ENCODE data around the gene DACH2.

The DACH2 gene

DNA sequence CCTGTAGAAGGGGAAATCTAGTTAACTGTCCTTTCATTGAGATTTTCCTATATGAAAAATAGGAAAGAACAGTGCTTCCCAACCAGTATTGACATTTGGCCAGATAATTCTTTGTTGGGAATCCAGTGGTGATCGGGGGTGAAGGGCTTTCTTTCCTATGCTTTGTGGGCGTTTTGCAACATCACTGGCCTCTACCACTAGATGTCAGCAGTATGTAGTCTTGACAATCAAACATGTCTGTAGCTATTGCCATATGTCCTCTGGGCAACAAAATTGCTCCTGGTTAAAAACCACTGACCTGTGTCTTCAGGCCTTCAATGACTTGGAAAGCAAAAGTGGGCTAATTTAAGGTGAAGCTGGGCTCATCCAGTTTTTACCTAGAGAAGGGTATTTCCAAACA lies 658.5 kb downstream of the DACH2 start:
- DNase-seq (ENCODE audit: low spot score): no peak

- no peak for DNase-seq (ENCODE audit: low spot score)
Observed at GRCh38 chrX:86809651-86810050, 661.4 kb downstream of the DACH2 start.

DNA sequence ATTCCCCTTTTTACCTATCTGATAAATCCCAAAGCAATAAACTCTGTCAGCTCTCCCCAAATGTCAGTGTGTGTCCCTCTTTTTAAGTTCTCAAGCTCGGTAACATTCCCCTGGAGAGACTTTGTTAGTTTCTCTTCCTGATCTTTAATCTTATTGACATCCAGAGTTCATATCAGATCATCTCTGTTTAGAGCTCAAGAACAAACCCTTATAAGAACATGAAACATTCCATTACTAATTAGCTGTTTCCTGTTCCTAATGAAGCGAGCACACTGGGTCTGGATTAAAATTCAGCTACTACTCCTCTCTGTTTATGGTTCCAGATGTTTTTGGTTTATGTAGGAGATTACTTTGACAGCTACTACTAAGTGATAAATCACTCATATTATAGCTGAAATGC lies 681.5 kb downstream of the DACH2 start:
- no peak for DNase-seq (ENCODE audit: low spot score)

DNA sequence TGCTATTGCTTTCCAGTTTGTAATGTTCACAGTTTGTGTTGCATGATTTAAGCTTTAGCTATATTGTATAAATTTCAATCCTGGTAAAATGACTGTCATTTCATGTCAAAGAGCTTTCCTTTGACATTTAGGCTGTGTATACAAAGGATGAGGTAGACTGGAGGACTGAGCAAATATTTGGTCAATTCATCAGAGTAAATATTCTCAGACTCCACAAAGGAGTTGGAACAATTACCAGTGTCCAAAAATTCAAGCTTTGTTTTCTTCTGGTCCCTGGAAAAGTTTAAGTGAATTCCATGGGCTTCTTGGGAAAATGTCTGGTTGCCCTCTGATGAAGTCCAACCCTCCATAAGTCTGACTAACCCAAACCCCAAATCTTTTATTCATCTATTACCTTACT lies 682.4 kb downstream of the DACH2 start:
- DNase-seq (ENCODE audit: low spot score): no peak

GRCh38 chrX:86845101-86845500 lies 696.9 kb downstream of the DACH2 start:
- DNase-seq (ENCODE audit: low spot score): no peak
